ENCODE results near the gene UPK2. TPM values are rescaled to one million over a fixed set of nuclear protein-coding genes. Genes with fewer than 3 reads are reported as not detected.

Gene UPK2
- polyA plus RNA-seq, 3 donors: not detected

DNA sequence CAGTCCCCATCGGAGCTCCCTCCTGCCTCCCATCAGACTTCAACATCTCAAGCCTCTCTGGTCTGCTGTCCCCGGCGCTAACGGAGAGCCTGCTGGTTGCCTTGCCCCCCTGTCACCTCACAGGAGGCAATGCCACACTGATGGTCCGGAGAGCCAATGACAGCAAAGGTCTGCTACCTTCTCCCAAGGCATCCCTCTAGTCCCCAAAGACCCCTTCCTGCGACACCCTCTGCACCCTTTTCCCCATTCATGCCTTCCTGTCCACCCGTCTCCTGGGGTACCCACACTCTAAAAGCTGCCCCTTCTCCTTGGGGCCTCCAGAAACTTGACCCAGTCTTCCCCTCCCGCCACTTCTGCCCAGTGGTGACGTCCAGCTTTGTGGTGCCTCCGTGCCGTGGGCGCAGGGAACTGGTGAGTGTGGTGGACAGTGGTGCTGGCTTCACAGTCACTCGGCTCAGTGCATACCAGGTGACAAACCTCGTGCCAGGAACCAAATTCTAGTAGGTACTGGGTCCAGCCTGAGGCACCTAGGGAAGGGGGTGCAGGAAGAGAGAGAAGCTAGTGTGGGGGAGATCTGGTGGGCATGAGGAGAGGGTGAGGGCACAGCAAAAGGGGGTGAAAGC, 860 bp downstream of the UPK2 start:
- Histone ChIP-seq H3K9me3 (replicated peaks in 1 of 2; ENCODE audit: control insufficient read depth in 1 of 2, insufficient read depth in 1 of 2, low read length in 2 of 2) (no peaks in the 10 kb centered on the region), H4K20me1 (ENCODE audit: insufficient read depth, low read length) (no peaks in the 10 kb centered on the region), H2AFZ (ENCODE audit: insufficient read depth, low read depth, low read length, poor library complexity, severe bottlenecking) (no peak overlapping the region), H3K27ac (ENCODE audit: low read depth in 1 of 2, low read length in 2 of 2) (no peak overlapping the region), H3K4me3 (replicated peaks in 1 of 3; ENCODE audit: low read depth in 2 of 3, low read length in 3 of 3) (no peak overlapping the region), H3K27me3 (ENCODE audit: control insufficient read depth in 2 of 2, insufficient read depth in 2 of 2, low read length in 2 of 2) (no peaks in the 10 kb centered on the region), H3K9ac (ENCODE audit: insufficient read depth, low read length, poor library complexity, severe bottlenecking) (no peak overlapping the region), H3K4me1 (ENCODE audit: control insufficient read depth in 1 of 2, insufficient read depth in 2 of 2, low read length in 2 of 2) (no peaks in the 10 kb centered on the region), H3K79me2 (ENCODE audit: insufficient read depth, low read length) (no peaks in the 10 kb centered on the region), H3K36me3 (replicated peaks in 1 of 2; ENCODE audit: control insufficient read depth in 1 of 2, insufficient read depth in 2 of 2, low read length in 2 of 2) (no peaks in the 10 kb centered on the region), H3K4me2 (replicated peaks; ENCODE audit: extremely low read depth, low read length, poor library complexity, severe bottlenecking) (no peak overlapping the region)
- WGBS (ENCODE audit: insufficient coverage): 56% methylated on average over 13 of the region's 14 CpGs
- Mint-ChIP-seq H3K36me3 (no peaks in the 10 kb centered on the region), H3K4me1 (peaks cover 3% of the 10 kb centered on the region), H3K27me3 (ENCODE audit: low read depth in 3 of 3) (peaks cover 12 to 21% (median 13%) of the 10 kb centered on the region in 3 donors), H3K9me3 (no peaks in the 10 kb centered on the region), H3K4me3 (no peak overlapping the region), H3K27ac (no peak overlapping the region)
- TF ChIP-seq, protein P1, sequence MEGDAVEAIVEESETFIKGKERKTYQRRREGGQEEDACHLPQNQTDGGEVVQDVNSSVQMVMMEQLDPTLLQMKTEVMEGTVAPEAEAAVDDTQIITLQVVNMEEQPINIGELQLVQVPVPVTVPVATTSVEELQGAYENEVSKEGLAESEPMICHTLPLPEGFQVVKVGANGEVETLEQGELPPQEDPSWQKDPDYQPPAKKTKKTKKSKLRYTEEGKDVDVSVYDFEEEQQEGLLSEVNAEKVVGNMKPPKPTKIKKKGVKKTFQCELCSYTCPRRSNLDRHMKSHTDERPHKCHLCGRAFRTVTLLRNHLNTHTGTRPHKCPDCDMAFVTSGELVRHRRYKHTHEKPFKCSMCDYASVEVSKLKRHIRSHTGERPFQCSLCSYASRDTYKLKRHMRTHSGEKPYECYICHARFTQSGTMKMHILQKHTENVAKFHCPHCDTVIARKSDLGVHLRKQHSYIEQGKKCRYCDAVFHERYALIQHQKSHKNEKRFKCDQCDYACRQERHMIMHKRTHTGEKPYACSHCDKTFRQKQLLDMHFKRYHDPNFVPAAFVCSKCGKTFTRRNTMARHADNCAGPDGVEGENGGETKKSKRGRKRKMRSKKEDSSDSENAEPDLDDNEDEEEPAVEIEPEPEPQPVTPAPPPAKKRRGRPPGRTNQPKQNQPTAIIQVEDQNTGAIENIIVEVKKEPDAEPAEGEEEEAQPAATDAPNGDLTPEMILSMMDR (IDR thresholded peaks at IDR 0.05): peak; percentile 55
- DNase-seq: no peak
- intact Hi-C loops (cut with micrococcal nuclease): loop anchor here (1.0 to 5.0 kb wide), 2 partner anchors 50 to 270 kb away; no protein-coding TSS in a partner anchor

DNA sequence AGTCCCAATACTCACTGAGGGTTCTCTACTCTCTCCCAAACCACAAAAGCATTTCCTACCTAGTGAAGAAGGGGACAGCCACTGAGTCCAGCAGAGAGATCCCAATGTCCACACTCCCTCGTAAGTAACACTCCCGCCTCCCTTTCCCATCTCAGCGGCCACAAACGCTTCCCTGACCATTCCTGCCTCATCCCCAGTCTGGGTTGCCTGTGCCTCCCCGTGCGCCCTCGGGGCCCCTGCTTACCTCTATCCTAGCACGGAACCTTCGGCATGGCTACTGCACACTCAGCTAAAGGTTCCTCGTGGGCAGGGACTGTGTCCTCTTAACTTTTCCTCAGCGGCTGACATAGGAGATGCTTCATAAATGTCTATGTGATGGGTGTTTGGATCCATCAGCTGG, 1.5 kb downstream of the UPK2 start:
- Histone ChIP-seq H3K36me3 (replicated peaks in 1 of 2; ENCODE audit: control insufficient read depth in 1 of 2, insufficient read depth in 2 of 2, low read length in 2 of 2) (no peaks in the 10 kb centered on the region), H3K4me1 (ENCODE audit: control insufficient read depth in 1 of 2, insufficient read depth in 2 of 2, low read length in 2 of 2) (no peaks in the 10 kb centered on the region), H4K20me1 (ENCODE audit: insufficient read depth, low read length) (no peaks in the 10 kb centered on the region), H2AFZ (ENCODE audit: insufficient read depth, low read depth, low read length, poor library complexity, severe bottlenecking) (no peak overlapping the region), H3K27me3 (ENCODE audit: control insufficient read depth in 2 of 2, insufficient read depth in 2 of 2, low read length in 2 of 2) (no peaks in the 10 kb centered on the region), H3K9ac (ENCODE audit: insufficient read depth, low read length, poor library complexity, severe bottlenecking) (no peak overlapping the region), H3K4me2 (replicated peaks; ENCODE audit: extremely low read depth, low read length, poor library complexity, severe bottlenecking) (no peak overlapping the region), H3K4me3 (replicated peaks in 1 of 3; ENCODE audit: low read depth in 2 of 3, low read length in 3 of 3) (no peak overlapping the region), H3K27ac (ENCODE audit: low read depth in 1 of 2, low read length in 2 of 2) (no peak overlapping the region), H3K9me3 (replicated peaks in 1 of 2; ENCODE audit: control insufficient read depth in 1 of 2, insufficient read depth in 1 of 2, low read length in 2 of 2) (no peaks in the 10 kb centered on the region), H3K79me2 (ENCODE audit: insufficient read depth, low read length) (no peaks in the 10 kb centered on the region)
- Mint-ChIP-seq H3K4me3 (no peak overlapping the region), H3K4me1 (peaks cover 3% of the 10 kb centered on the region), H3K36me3 (no peaks in the 10 kb centered on the region), H3K27me3 (ENCODE audit: low read depth in 3 of 3) (peaks cover 11 to 21% (median 13%) of the 10 kb centered on the region in 3 donors), H3K27ac (no peak overlapping the region), H3K9me3 (no peaks in the 10 kb centered on the region)
- WGBS (ENCODE audit: insufficient coverage): 89% methylated on average over 8 of the region's 11 CpGs
- DNase-seq: no peak
- TF ChIP-seq, protein P1 (IDR thresholded peaks at IDR 0.05): no peak
- intact Hi-C loops (cut with micrococcal nuclease): loop anchor here in 1 of 2 donors (5.0 kb wide), 1 partner anchor 270 kb away; no protein-coding TSS in a partner anchor

Data from CD14-positive monocyte (primary cell).